Fibroblast of peridontal ligament (primary cell): Measurements from ENCODE around the gene MTNR1B.

ENCODE experiments used
- DNase-seq: peaks from one replicate; pipeline ENCODE4 v3.0.0-alpha.2; 2010; ENCODE audit errors: extremely low read depth

MTNR1B gene

GRCh38 chr11:92978271-92979111 is 9.0 kb downstream of the MTNR1B start:
- no peak for DNase-seq

- DNase-seq, result peak; percentile 57
Observed at GRCh38 chr11:92979176-92979575, 9.7 kb downstream of the MTNR1B start.

DNA sequence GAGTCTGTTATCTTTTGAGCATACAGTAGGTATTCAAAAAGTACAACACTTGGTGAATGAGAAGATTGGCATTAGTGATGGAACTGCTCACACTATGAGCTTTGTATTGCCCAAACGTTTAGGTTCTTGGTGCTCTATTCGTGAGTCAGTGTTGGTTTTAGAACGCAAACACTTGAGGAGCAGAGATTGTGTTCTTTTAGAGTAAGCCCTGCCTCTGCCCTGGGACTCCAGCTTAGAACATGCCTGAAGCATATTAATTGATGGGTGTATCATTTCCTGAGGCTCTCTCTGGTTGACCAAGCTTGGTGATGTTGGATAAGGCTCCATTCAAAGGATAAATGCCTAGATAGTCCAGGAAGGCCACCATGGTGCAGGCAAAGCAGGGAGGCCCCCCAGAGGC is 10.9 kb downstream of the MTNR1B start:
- DNase-seq, result no peak

- DNase-seq, result no peak
Observed at GRCh38 chr11:92981508-92982043, 12.1 kb downstream of the MTNR1B start.

DNA sequence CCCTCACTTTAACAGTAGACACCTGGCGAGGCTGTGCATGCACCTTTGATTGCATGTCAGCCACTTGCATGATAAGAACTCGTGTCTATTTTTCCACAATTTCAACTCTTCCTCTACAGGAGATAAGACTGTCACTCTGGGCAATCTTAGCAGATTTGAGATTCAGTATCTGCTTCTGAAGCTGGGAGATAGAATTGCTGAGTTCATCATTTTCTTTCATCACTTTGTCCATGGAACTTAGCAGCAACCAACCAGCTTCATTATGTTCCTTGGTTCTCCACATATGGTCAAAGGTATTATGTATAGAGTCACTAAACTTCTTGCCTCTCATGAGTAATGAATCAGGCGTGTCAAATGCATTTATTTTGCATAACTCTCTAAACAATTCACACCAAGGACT is 17.1 kb downstream of the MTNR1B start:
- DNase-seq, result no peak

DNA sequence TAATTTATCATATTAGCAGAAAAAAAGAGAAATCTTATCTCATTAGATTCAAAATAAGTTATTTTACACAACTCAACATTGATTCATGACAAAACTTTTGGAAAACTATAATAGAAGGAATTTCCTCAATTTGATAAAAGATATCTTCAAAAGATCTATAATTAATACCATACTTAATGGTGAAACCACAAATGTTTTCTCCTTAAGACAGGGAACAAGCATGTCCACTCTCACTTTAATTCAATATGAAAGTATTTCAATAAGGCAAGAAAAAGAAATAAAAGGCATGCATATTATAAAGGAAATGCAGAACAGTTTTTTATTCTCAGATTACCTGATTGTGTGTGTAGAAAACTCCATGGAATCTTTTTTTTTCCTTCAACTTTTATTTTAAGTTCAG is 23.6 kb downstream of the MTNR1B start:
- DNase-seq, result no peak

DNA sequence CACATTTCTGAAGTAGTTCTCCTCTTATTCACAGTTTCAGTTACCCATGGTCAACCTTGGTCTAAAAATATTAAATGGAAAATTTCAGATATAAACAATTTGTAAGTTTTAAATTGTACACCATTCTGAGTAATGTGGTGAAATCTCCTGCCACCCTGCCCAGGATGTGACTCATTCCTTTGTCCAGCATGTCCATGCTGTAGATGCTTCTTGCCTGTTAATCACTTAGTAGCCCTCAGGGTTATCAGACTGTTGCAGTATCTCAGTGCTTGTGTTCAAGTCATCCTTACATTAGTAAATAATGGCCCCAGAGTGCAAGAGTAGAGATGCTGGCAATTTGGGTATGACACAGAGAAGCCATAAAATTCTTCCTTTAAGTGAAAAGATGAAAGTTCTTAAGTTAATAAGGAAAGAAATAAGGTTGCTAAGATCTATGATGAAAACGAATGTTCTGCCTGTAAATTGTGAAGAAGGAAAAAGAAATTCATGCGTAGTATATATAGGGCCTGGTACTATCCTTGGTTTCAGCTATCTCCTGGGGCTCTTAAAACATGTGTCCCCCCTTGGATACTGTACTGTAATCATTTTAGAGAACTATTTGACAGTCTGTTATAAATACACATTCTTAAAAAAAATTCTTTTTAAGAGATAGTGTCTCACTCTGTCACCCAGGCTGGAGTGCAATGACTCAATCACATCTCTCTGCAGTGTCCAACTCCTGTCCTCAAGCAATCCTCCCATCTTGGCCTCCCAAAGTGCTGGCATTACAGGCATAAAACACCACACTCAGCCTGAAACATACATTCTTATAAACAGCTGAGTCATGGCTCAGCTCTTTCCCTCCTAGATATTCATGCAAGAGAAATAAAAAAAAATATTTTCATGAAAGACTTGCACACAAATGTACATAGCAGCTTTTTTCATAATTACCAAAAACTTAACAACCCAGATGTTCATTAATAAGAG is 31.3 kb downstream of the MTNR1B start:
- peak; percentile 90 for DNase-seq

GRCh38 chr11:93001806-93002205 is 32.4 kb downstream of the MTNR1B start:
- no peak for DNase-seq

- DNase-seq, result no peak
Observed at GRCh38 chr11:93002380-93002779, 32.9 kb downstream of the MTNR1B start.

DNA sequence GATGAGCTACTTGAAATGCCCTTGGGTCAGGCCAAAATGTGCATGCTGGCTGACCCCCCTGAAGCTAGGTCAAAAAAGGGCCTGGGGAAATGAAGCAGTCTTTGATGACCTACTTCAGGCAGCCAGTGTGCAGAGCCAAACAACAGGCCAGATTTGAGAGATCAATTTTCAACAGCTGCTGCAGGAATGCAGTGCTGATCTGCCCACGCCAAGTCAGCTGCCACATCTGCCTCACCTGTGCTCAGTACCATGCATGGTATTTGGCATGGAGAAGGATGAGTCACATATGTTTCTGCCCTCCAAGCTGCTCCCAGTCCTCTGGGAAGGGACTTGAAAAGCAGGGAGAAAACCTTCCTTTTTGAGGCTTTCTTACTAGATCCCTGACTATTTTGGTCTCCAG is 35.8 kb downstream of the MTNR1B start:
- peak; percentile 40 for DNase-seq

- DNase-seq, result no peak
Observed at GRCh38 chr11:93013646-93014045, 44.2 kb downstream of the MTNR1B start.

GRCh38 chr11:93016595-93016994 is 47.1 kb downstream of the MTNR1B start:
- no peak for DNase-seq

DNA sequence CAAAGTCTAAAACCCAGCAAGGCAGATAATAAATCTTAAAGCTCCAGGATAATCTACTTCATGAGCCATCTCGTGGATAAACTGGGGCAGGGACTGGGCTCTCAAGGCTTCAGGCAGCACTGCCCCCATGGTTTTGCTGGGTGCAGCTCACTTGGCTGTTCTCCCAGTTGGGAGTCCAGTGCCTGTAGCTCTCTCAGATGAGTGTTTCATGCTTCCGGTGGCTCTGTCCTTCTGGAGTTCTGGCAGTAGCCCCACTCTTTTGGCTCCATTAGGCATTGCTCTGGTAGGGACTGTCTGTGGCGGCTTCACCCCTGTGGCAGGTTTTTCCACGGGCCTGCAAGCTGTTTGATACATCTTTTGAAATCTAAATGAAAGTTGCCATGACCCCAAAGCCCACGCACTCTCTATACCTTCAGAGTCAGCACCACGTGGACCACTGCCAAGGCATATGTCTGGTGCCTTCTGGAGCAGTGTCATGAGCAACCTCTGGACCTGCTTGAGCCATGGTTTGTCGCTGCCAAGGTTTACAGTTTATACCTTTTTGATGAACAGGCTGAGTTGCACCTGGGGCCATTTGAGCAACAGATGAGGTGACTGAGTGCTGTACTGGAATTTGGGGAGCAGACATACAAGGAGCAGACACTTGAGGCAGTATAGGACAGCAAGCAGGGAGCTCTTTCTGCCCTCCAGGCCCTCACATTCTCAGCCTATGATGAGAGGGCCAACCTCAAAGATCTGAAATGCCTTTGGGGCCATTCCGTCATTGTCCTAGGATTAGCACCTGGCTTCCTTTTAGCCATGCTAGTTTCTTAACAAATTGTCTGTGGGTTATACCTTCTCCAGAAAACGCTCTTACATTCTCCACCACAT is 48.6 kb downstream of the MTNR1B start:
- DNase-seq, result no peak

- DNase-seq, result peak; percentile 73
Observed at GRCh38 chr11:93020248-93021046, 51.0 kb downstream of the MTNR1B start.

- peak; percentile 76 for DNase-seq
Observed at GRCh38 chr11:93024369-93024768, 54.9 kb downstream of the MTNR1B start.

DNA sequence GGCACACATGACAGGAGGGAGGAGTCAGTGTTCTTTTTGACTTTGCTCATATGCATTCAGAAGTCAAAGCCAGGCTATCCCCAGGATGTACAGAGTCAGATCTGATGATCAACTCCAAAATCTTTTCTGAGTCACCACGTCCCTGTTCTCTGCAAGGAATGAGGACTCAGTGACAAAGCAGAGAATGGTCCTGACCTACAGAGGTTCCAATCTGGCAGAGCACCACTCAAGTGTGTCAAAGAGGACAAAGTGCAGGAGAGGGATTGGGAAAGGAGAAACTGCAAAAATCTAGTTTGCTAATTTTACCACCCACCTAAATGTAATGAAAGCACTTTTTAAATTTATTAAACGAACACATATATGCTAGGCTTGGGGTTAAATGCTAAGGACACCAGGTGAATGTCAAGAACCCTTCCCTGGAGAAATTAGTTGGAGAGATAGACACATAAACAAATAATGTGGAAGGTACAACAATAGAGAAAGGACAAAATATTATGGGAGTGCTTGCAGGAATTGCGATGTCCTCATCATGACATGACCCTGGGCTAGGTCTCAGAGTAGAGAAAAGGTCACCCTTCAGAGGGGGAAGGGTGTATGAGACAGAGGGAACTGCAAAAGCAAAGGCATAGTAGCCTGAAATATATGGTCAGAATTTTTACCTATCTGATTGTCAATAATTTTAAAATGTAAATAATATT is 56.3 kb downstream of the MTNR1B start:
- no peak for DNase-seq

DNA sequence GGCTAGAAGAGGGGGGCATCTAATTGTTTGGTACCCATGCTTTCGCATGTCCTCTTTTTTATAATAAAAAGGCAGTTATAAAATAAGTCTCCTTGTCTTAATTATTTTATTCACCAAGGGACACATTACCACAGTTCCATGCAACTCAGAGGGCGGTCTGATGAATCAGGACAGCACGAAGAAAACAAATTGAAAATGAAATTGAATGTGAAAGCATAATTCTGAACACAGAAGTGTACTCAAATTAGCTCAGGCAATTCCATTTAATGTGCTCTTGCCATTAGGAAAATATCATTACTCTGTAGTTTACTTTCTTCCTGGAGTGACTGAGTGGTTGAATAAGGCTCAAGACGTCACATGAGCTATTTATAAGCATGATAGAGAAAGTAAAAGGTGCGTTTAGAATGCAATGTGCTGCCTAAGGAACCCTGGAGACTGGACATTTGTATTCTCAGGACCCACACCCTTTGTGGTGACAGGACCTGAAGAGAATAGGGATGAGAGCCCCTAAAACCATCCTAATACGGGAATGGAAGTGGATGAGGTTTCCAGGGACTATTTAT is 59.6 kb downstream of the MTNR1B start:
- DNase-seq, result no peak

DNA sequence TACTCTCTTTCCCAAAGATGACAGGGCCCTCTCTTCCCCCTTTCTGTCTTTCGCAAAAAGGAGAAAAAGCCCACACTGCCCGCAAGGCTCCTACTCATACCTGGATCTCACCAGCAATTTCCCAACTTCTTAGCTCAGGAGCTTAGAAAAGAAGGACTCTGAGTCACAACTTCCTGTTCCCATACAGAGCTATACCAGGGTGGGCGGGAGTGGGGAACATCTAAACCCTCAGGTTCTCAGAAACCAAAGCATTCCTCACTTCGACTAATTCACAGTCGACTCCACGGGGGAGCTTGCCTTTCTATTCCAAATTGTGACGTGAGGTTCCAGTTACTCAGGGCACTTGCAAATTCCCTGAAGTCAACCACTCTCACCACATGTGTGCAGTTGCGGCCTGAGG is 61.9 kb downstream of the MTNR1B start:
- DNase-seq, result no peak
